SK-N-SH treated with all-trans-retinoic acid at 6 μM for 48 hours (cell line): ENCODE data around the gene NCBP3.

ENCODE experiments used
- ARNTL ChIP-seq: fragments of 450-650 bp; formaldehyde crosslinking; IDR thresholded peaks from 2 replicates; pipeline ENCODE4 v1.5.0; 2020; ENCODE audit warnings: low read depth, mild to moderate bottlenecking, moderate library complexity, borderline replicate concordance
- CREB5 ChIP-seq: fragments of 250-450 bp; sonication (Bioruptor Pico); IDR thresholded peaks from 2 replicates; pipeline ENCODE4 v1.5.1; 2020; ENCODE audit warnings: low read depth, mild to moderate bottlenecking, moderate library complexity
- CSRNP3 ChIP-seq: fragments of 250-450 bp; sonication (Bioruptor Pico); IDR thresholded peaks from 2 replicates; pipeline ENCODE4 v1.5.1; 2021; ENCODE audit warnings: mild to moderate bottlenecking, moderate library complexity
- ESRRG ChIP-seq: fragments of 250-450 bp; sonication (Bioruptor Pico); IDR thresholded peaks from 2 replicates; pipeline ENCODE4 v1.6.1; 2021; ENCODE audit warnings: mild to moderate bottlenecking
- OSR1 ChIP-seq: fragments of 250-450 bp; sonication (Bioruptor Pico); IDR thresholded peaks from 2 replicates; pipeline ENCODE4 v1.8.0; 2022; ENCODE audit warnings: moderate library complexity, mild to moderate bottlenecking, inconsistent platforms
- PATZ1 ChIP-seq: fragments of 250-450 bp; sonication (Bioruptor Pico); IDR thresholded peaks from 2 replicates; pipeline ENCODE4 v1.8.0; 2020; ENCODE audit warnings: mild to moderate bottlenecking, moderate library complexity, borderline replicate concordance
- PPARA ChIP-seq: fragments of 250-450 bp; sonication (Bioruptor Pico); IDR thresholded peaks from 2 replicates; pipeline ENCODE4 v1.5.0; 2020; ENCODE audit warnings: mild to moderate bottlenecking, borderline replicate concordance
- SNAI2 ChIP-seq: fragments of 250-450 bp; sonication (Bioruptor Pico); IDR thresholded peaks from 2 replicates; pipeline ENCODE4 v1.5.0; 2020; ENCODE audit warnings: mild to moderate bottlenecking, moderate library complexity
- TOX ChIP-seq: fragments of 250-450 bp; sonication (Bioruptor Pico); IDR thresholded peaks from 2 replicates; pipeline ENCODE4 v1.8.0; 2021; ENCODE audit warnings: mild to moderate bottlenecking, moderate library complexity, borderline replicate concordance
- ZC3H10 ChIP-seq: fragments of 250-450 bp; sonication (Bioruptor Pico); IDR thresholded peaks from 2 replicates; pipeline ENCODE4 v1.5.1; 2021; ENCODE audit warnings: mild to moderate bottlenecking, moderate library complexity
- ZNF70 ChIP-seq: fragments of 450-650 bp; formaldehyde crosslinking; IDR thresholded peaks from 2 replicates; pipeline ENCODE4 v1.5.0; 2020; ENCODE audit warnings: mild to moderate bottlenecking, moderate library complexity

GRCh38 chr17:3753624-3754023 is 92.4 kb downstream of the NCBP3 start:
- TF ChIP-seq CSRNP3 (no peak), CREB5 (CRISPR knock-in tag) (no peak), ARNTL (CRISPR knock-in tag) (no peak), PATZ1 (CRISPR knock-in tag) (no peak), PPARA (no peak), OSR1 (CRISPR knock-in tag) (no peak), TOX (CRISPR knock-in tag) (no peak), ZC3H10 (CRISPR knock-in tag) (no peak), ESRRG (CRISPR knock-in tag) (no peak), SNAI2 (CRISPR knock-in tag) (no peak), ZNF70 (no peak)
